ENCODE results near the gene KIF12.
A peak's percentile ranks its signal among the peaks of the same experiment; 100 is the strongest.
"Not testable (repeated sequence)": the region's sequence is repeated elsewhere in the genome, so short reads cannot be mapped to it uniquely, and the experiment has no call there.

KIF12 gene

DNA sequence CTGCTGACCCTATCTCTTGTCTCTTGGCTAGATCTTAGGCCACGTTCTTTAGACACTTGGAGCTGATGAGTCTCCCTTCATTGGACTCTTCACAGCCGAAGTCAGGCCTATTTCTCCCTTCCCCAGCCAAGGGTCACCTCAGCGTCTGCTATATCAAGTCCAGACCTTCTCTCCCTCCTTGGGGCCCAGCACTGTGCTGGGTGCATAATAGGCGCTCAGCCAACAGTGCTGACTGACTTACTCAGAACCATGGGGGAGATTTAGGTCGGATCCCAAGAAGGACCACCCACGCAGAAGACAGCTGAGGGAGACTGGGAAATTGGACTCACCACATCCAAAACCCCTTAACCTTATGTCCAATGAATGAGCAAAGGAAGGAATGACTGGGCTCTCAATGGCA lies 15.4 kb downstream of the KIF12 start:
- DNase-seq = no peak

DNA sequence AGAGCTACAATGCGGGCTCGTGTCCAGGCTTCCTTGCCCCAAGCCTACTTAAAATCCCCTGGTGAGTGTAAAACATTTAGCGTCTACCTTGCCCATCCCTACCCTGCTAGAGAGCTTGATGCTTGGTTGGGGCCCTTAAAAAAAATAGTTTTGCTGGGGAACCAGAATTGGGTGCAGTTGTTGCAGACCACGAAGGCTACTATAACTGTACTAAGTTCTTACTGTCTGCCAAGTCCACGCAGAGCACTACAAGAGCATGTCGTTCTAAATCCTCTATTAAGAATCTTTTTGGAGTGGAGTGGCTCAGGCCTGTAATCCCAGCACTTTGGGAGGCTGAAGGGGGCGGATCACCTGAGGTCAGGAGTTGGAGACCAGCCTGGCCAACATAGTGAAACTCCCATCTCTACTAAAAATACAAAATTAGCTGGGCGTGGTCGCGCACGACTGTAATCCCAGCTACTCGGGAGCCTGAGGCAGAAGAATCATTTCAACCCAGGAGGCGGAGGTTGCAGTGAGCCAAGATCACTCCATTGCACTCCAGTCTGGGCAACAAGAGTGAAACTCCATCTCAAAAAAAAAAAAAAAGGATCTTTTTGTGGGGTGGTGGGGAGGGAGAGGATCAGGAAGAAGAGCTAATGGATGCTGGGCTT lies 16.2 kb downstream of the KIF12 start:
- DNase-seq = not testable (repeated sequence)

DNA sequence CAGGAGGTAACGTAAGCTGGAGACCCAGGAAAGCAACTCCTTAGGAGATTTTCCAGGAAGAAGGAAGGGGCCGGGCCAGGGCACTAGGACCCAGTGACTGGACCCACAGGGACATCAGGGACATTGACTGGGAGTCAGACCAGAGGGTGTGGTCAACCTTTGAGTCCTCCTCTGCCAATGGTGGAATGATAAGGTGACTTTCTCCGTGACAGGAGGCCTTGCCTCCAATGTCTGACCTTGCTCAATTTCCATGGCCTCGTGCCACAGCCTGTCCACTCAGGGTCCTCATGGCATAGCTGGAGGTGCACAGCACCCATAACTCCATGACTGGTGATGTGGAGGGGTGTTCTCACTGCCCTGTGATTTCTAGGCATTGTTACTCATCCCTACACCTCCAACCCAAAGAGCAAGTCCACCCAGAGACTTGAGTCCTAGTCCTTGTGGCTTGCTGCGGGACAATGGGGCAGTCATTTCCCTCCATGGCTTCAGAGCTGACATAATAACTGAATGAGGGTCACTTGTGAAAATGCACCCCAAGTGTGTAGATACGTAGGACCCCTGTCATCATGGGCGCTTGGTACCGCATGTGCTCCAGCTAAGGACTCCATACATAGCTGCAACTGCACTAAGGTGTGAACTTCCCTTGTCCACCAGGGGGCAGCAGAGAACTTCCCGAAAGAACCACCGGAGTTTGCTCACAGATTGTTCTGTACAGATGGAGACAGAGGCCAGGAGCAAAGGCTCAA lies 16.9 kb downstream of the KIF12 start:
- DNase-seq = peak; percentile 54

DNA sequence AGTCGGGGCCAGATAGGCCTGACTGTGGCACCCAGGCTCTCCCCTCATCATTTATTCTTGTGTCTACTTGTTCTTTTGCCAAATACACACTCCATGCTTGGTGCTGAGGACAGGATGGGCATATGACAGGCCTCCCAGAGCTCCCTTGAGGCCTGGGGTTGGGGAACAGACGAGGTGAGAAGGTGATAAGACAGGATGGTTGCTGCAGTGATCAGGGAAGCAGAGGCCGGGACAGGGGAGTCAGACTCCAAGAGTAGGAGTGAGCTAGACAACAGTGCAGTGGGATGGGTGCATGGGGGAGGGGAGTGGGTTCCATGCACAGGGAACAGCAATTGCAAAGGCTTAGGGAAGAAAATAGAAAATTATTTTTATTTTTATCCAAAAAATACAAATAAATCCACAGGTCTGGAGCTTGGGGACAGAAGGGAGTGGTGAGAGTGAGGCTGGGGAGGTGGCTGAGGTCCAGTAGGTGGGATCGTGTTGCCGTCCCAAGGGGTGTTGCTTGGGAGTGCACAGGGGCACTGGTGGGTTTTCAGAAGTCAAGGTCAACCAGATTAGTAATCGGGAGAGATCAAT lies 17.6 kb downstream of the KIF12 start:
- no peak for DNase-seq

DNA sequence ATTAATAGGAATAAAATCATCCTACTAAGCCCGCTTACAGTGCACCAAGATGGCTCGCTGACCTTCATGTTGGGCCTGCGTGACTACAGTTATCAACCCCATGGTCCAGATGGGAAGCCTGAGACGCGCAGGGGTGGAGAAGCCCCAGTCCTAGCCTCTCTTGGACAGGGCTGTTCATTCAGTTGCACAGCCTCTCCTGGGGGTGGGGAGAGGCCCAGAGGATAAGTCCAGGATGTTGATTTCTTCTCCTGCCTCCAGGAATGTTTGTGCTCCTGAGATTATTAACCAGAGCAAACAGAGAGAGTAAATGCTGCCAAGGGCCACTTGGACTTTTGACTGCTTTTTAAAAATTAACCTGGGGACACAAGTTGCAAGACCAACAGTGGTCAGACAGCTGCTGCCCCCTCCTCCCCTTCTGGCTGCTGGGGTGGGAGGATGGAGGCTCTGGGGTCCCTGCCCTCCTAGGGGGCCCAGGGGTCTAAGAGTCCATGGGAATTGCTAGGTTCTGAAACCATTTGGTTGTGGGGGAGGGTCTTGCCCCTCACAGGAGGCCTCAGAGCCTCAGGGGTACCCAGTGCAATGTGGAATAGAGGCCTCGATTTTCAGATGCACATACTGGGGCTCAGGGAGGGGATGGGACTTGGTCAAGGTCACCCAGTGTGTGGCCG lies 18.2 kb downstream of the KIF12 start:
- DNase-seq = no peak

DNA sequence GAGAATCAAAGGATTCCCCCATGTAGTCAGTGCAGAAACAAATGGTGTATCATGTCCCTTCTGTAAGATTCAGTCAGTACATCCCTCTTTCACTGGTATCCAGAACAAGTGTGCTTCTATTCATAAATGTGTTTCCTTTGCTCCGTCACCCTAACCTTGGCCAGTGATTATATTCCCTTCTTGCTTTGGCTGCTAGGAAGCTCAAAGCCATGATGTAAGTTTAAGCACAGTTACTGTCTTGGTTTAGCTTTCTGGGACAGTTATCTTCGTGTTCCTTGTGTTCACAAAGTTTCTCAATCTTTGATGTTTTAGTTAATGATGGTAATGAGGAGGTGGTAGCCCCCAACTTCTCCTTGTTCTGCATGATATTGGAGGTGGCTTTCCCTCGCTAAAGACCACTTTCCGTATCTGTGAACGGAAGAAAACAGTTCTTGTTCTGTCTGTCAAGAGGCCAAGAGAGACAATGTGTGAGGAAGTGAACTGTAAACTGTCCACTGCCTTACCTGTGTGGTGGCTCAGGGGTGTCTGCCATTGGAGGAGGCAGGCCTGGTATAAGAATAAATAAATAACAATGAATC lies 18.8 kb downstream of the KIF12 start:
- DNase-seq = no peak

DNA sequence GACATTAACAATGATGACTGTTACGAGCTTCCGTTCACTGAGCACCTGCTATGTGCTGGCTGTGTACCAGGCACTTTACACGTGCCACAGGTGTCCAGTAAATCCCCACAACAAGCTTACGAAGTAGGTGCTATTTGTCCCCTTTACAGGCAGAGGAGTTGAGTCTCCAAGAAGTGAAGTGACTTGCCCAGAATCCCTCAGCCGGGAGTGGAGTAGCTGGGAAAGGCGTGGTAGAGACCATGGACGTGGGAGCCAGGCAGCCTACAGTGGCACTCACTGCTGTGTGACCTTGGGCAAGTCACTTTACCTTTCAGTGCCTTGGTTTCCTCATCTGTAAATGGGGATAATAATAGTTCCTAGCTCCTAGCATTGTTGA lies 20.3 kb downstream of the KIF12 start:
- DNase-seq = no peak

DNA sequence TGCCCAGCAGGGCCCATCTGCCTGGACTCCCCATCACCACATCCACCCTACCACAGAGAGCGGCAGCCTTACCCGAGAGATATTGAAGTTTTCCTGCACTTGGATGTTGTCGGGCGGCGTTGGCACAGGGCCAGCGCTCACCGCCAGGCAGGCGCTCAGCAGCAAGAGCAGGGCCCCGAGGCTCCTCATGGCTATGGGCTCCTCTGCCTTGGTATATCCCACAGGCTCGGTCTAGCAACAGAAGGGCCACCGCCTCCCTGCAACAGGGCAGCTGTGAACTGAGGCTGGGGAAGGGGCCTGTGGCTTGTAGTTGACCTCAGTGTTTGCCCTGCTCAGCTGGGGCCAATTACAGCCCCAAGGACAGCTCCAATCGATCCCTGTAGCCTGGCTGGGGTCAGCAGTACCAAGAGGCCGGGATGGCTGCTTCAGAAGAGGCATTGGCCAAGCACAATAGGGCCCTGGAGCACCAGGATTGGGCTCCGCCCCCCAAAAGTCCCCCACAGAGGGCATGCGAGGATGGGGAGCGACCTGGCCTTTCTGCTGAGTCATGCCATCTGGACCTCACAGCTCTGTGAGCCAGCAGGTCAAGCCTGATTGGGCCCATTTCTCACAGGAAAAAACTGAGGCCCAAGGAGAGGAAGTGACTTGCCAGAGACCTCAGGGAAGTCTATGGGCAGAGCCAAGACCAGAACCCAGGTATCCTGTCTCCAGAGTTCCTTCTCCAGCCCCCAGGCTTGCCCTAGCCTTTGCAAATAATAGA lies 20.9 kb downstream of the KIF12 start, which contains the start of gene AMBP:
Gene AMBP (minus strand): TSS at position 280 of the 760 bp plus-strand sequence. CDS start 91 bp downstream, at position 189.
- DNase-seq = no peak

DNA sequence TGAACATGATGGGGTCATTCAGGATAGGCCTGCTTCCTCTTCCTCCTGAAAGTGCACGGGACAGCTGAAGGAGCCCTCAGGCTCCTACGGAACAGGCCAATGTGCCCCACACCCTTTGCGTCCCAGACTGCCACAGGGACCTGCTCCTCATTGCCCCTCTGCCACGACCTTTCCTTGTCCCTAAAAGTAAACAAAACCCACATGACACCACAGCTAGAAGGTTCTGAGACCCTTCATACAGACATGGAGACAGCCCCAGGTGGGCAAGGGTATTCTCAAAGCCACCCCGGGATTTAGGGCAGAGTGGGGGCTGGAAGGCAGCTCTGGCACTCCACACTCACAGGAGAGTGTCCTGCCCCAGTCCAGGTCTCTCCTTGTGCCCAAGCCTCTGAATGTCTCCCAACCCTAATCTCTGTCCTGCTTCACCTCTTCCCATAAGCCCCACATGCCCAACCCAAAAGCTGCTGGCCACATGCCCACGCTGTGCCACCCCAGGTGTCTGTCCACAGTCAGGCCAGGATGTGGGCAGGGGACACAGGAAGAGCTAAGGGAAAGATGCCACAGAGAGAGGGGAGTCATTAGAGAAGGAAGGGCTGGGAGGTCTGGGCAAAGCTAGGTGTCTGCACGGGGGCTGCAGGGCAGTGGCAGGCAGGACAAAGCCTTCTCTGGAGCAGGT lies 21.8 kb downstream of the KIF12 start:
- no peak for DNase-seq

DNA sequence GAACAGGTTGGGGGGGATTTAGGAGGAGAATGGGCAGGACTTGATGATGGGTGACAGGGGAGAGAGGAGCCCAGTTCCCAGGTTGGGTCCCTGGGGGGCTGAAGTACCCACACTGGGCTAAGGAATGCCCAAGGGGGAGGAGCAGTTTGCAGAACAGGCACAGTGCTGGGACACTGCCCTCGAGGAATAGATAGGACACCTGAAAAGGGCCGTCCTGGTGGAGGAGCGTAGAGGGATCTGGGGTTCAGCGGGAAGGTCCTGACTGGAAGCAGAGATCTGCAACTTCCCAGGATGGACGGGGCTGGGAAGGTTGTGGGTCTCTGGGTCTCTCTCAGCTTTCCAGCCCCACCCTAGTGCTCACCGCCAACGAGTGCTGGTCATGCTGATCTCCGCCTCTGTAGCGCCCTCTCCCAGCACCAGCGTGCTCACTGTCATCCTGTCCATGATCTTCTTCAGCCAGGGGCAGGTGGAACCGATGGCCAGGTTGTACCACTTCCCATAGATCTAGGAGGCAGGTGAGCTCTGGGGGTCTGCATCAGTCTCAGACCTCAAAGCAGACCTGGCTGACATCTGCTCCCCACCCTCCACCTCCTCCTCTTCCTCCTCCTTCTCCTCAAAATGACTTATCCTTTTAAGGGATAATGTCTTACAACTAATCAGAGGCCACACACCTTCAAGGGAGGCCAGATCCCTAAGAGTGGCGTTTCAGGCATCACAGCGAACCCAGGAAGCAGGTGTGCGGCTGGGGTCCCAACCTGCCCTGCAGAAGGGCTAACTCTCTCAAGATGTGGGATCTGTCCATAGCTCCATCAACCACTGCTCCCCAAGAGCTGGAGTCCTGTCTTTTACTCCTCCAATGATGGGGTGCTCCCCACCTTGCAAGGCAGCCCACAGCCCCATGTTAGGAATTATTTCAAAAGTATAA lies 22.6 kb downstream of the KIF12 start:
- DNase-seq = no peak

DNA sequence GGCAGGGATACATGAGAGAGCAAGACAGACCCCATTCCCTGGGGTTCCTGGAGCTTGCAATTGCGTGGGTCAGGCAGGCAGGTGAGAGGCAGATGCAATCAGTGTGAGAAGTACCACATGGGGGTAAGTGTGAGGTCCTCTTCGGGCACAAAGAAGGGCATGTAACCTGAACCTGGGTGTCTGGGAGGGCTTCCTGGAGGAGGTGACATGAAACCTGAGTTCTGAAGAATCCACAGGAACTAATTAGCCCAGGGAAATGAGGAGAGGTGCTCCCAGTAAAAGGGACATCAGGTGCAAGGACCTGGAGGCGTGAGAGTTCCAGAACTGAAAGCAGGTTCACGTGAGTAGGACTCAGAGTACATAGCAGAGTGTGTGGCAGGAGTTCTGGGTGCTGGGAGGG lies 23.5 kb downstream of the KIF12 start:
- DNase-seq = no peak

DNA sequence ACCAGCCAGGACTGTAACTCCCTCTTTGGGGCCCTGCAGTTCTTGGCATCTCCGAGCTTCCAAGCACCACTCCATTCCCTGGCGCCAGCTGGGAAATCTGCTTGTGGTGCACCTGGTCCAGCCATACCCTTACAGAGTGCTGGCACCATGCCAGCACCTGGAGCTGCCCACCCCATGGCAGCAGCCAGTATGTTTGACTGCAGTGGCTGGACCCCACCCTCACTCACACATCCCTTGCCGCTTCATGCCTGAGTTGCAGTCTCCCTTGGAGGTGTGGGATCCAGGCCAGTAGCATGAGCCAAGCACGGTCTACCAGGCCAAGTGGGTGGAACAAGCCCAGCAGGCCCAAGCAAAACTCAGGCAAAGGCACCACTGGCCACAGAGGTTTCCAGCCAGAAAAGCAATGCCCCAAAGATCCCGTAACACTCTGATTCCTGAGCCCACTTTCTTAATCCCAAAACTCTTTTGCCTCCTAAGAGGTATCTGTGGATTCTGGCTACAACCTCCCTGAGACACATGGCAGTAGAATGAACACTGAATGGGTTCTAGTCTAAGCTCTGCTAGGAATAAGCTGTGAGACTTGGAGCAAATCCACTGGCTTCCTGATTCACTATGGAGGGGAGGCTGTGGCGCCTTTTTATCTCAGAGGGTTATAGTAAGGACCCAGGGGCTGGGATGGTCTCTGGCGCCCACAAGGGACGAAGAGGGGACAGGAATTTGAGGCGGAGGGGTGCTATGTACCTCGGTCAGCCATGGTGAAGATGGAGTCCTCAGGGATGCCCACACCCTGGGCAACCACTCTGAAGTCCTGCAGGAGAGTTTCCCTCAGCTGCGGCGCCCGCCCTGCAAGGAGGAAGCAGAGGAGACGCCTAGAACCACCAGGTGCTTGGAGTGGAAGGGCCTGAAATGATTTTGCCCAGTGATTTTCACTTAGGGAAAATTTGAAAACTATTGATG lies 26.6 kb downstream of the KIF12 start:
- no peak for DNase-seq

DNA sequence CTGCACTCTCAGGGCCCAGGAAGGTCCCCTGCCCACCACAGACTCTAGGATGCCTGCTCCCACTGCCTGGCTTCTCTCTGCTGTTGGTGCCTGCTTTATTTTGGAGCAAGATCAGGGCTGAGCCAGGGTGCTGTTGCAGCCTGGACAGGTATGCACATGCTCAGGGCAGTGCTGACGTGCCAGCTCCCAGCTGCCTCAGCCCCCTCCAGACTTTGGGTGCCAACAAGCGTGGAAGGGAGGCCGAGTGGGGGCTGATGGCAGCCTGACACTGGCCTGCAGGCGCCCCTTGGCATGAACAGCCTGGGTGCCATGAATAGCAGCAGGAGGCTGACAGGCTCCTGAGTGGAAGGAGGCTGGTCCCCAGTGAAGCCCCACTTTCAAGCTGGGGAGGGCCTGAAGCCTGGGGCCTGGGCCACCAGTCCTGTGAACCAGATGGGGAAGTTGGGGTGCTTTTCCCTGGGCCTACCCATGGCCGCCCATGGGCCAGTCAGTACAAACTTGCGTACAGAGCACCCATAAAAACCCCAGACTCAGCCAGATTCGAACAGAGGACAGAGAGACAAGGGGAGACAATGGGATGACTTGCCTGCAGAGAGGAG lies 27.8 kb downstream of the KIF12 start:
- no peak for DNase-seq

DNA sequence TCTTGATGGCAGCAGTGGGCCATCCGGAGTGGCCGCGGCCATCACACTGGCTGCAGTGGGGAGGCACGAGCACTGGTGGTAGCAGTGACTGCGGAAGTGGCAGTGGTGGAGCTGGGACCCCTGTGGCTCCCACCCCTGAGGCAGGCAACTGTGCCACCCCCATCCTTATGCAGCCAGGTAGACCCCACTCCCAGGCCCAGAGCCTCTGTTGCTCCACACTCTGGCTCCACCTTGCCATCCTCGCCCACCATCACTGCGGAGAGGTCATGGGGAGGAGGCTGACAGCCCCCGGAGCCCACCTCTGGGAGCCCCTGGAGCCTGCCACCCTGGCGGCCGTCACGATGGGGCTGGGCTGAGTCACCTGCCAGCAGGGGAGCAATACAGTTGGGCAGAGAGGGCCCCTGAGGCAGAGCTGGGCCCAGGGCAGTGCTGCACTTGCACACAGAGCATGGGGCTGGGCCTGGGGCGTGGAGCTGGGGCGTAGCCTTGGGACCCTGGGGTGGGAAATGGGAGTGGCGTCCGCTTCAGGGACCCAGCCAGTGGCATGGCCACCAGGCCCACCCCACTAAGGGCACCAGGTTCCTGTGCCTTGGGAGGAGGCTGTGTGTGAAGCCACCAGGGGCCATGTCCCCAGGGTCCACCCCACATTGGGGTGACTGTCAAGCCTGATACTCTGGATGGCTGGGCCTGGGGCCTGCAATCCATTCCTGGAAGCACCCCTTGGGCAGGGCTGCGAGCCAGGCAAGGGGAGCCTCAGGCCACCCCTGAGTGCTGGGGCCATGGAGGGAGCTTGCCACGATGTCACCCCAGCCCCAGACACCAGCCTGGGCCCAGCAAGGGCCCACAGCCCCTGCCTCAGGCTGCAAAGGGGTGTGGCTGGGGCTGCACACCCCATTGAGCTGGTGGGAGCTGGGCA lies 28.6 kb downstream of the KIF12 start:
- no peak for DNase-seq

DNA sequence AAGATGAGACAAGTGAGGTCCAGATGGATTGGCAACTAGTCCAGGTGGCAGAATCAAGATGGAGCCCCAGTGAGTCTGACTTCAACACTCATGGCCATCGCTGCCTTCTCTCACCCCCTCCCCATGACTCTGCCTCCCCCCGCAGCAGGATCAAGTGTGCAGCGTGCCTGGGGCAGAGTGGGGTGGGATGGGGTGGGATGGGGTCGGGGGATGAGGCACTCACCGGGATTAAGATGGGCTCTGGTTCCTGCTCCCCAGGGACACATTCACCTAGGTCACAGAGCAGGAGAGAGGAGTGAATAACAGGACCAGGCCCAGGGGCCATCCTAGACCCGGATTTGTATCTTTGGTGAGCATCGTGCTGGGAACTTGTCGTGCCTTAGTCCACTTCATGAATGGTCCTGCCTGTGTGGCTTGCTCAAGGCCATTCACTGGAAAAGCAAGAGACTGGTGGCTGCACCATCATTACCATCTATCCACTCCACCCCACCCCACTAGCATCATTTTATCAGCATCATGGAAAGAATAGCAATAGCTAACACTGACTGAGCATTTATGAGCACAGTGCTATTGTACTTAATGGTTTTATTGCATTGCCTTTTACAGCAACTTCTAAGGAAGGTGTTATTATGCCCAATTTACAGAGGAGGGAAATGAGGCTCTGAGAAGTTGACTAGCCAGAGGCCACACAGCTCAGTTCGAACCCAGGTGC lies 29.5 kb downstream of the KIF12 start:
- no peak for DNase-seq

DNA sequence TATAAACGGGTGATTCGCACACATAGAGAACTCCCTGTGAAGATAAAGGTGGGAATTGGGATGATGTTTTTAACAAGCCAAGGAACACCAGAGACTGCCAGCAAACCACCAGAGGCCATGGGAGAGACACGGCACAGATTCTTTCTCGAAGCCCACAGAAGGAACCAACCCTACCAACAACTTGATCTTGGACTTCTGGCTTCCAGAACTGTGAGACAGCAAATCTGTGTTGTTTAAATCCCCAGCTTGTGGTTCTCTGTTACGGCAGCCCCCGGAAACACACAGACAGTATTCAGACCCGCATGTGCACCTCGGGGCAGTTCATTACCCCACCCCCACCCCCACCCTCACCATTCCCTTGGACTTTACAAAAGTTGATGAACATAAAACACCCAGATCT lies 33.8 kb downstream of the KIF12 start:
- no peak for DNase-seq

DNA sequence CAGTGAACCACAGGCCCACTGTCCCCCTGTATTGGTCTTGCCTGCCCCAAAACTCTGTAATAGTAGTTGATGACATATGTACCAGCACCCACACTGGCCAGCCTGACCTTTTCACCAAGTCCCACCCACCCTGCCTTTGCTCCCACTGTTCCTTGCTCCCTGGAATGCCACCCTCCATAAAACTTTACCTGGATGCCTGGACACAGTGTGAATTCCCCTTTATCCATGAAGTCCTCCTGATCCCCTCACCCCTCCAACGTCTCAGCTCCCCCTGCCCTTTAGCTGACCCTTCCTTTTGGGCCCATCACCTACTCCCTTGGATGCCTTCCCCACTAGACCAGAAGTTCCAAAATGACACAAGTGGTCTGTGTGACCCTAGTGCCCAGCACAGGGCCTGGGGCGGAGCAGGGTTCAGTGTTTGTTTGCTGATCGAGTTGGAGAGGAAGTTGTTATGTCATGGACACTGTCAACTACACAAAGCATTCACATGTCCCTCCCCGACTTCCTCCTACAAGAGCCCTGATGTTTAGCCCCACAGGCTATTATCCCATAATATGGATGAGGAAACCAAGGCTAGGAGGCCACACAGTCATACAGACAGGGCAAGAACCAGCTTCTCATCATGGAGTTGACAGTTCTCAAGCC lies 37.1 kb downstream of the KIF12 start:
- peak; percentile 11 for DNase-seq

Measured in CD4-positive, alpha-beta T cell treated with Interferon gamma for 1 hour (primary cell).